SK-N-SH (cell line): ENCODE data around the gene STX7.

Source experiments
- CHD2 ChIP-seq: fragments of 150-350 bp; IDR thresholded peaks from 2 replicates; pipeline ENCODE4 v1.6.1; 2018; ENCODE audit warnings: low read length; ENCODE audit not compliant: partially characterized antibody
- EZH2phosphoT487 ChIP-seq: fragments of 200-600 bp; sonication (generic); IDR thresholded peaks from 2 replicates; pipeline ENCODE4 v1.6.1; 2017; ENCODE audit warnings: low read depth, mixed run types, mild to moderate bottlenecking, antibody characterized with exemption, moderate library complexity, borderline replicate concordance
- MXI1 ChIP-seq: IDR thresholded peaks from 2 replicates; pipeline ENCODE4 v1.6.1; 2012; ENCODE audit warnings: mild to moderate bottlenecking, low read depth, low read length, improper control_type of control experiment
- POLR2AphosphoS5 ChIP-seq: IDR thresholded peaks from 2 replicates; pipeline ENCODE4 v1.6.1; 2012; ENCODE audit warnings: low read depth, low read length
- RAD21 ChIP-seq: IDR thresholded peaks from 2 replicates; pipeline ENCODE4 v1.6.1; 2012; ENCODE audit warnings: mild to moderate bottlenecking, low read length
- SMC3 ChIP-seq: IDR thresholded peaks from 2 replicates; pipeline ENCODE4 v1.6.1; 2012; ENCODE audit warnings: low read depth, low read length, improper control_type of control experiment
- TCF12 ChIP-seq: IDR thresholded peaks from 2 replicates; pipeline ENCODE4 v1.4.0; 2012
- TF ChIP-seq, protein P1 (sequence below): fragments of 200-600 bp; sonication (generic); IDR thresholded peaks from 2 replicates; pipeline ENCODE4 v1.6.1; 2017; ENCODE audit warnings: antibody characterized with exemption, mild to moderate bottlenecking, moderate library complexity
- TF ChIP-seq, protein P2 (sequence below): fragments of 150-350 bp; IDR thresholded peaks from 2 replicates; pipeline ENCODE4 v1.6.1; 2017; ENCODE audit warnings: antibody characterized with exemption, low read length, low read depth, borderline replicate concordance
- TF ChIP-seq, protein P3 (sequence below): fragments of 150-350 bp; IDR thresholded peaks from 2 replicates; pipeline ENCODE4 v1.6.1; 2016; ENCODE audit warnings: mild to moderate bottlenecking, low read depth, low read length
- TF ChIP-seq, protein P4 (sequence below): IDR thresholded peaks from 2 replicates; pipeline ENCODE4 v1.4.0; 2012; ENCODE audit warnings: low read depth

DNA sequence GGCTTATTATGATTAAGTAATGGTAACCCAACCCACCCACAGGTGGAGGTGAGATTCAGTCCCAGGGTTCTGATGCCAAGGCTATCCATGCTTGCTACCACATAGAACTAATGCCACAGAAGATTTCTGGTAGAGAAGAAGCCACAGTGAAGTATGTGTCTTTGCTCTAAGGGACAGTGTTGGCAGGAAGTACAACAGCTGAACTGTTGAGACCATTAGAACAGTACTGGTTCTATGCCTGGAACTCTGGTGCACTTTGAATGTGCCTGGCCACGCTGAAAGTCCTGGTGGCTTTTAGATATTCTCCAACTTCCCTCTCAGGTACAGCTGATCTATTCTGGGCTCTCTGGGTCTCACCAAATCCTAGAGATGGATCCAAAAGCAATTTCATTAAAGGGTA lies 7.8 kb downstream of the STX7 start:
- TF ChIP-seq RAD21 (no peak), CHD2 (no peak), SMC3 (no peak), POLR2AphosphoS5 (no peak), EZH2phosphoT487 (no peak), MXI1 (no peak), TCF12 (no peak)
- TF ChIP-seq, protein P1, sequence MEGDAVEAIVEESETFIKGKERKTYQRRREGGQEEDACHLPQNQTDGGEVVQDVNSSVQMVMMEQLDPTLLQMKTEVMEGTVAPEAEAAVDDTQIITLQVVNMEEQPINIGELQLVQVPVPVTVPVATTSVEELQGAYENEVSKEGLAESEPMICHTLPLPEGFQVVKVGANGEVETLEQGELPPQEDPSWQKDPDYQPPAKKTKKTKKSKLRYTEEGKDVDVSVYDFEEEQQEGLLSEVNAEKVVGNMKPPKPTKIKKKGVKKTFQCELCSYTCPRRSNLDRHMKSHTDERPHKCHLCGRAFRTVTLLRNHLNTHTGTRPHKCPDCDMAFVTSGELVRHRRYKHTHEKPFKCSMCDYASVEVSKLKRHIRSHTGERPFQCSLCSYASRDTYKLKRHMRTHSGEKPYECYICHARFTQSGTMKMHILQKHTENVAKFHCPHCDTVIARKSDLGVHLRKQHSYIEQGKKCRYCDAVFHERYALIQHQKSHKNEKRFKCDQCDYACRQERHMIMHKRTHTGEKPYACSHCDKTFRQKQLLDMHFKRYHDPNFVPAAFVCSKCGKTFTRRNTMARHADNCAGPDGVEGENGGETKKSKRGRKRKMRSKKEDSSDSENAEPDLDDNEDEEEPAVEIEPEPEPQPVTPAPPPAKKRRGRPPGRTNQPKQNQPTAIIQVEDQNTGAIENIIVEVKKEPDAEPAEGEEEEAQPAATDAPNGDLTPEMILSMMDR: no peak
- TF ChIP-seq, protein P2, sequence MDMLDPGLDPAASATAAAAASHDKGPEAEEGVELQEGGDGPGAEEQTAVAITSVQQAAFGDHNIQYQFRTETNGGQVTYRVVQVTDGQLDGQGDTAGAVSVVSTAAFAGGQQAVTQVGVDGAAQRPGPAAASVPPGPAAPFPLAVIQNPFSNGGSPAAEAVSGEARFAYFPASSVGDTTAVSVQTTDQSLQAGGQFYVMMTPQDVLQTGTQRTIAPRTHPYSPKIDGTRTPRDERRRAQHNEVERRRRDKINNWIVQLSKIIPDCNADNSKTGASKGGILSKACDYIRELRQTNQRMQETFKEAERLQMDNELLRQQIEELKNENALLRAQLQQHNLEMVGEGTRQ: no peak
- TF ChIP-seq, protein P3, sequence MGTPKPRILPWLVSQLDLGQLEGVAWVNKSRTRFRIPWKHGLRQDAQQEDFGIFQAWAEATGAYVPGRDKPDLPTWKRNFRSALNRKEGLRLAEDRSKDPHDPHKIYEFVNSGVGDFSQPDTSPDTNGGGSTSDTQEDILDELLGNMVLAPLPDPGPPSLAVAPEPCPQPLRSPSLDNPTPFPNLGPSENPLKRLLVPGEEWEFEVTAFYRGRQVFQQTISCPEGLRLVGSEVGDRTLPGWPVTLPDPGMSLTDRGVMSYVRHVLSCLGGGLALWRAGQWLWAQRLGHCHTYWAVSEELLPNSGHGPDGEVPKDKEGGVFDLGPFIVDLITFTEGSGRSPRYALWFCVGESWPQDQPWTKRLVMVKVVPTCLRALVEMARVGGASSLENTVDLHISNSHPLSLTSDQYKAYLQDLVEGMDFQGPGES: no peak
- TF ChIP-seq, protein P4, sequence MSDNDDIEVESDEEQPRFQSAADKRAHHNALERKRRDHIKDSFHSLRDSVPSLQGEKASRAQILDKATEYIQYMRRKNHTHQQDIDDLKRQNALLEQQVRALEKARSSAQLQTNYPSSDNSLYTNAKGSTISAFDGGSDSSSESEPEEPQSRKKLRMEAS: no peak
